GM18508 (cell line): Measurements from ENCODE around the gene TIE1.

Source experiments
- ATAC-seq: cut with Tn5 transposase; IDR thresholded peaks from one replicate; pipeline ENCODE4 v1.9.1; 2021; ENCODE audit warnings: moderate number of reproducible peaks; ENCODE audit not compliant: insufficient read depth, unreplicated experiment

Gene TIE1

GRCh38 chr1:43329995-43330751, 29.4 kb downstream of the TIE1 start:
- no peak for ATAC-seq

GRCh38 chr1:43331688-43332087, 30.9 kb downstream of the TIE1 start:
- no peak for ATAC-seq

GRCh38 chr1:43334453-43335205, 33.8 kb downstream of the TIE1 start:
- no peak for ATAC-seq

GRCh38 chr1:43337588-43337987, 36.8 kb downstream of the TIE1 start, which contains the start of gene MPL:
TSS of gene MPL (plus strand) at chr1:43337818. CDS start at chr1:43337849, 31 bp downstream.
- no peak for ATAC-seq

- no peak for ATAC-seq
Observed at GRCh38 chr1:43338001-43338400, 37.2 kb downstream of the TIE1 start.

GRCh38 chr1:43339584-43340232, 38.9 kb downstream of the TIE1 start:
- ATAC-seq, result no peak

GRCh38 chr1:43340559-43340958, 39.8 kb downstream of the TIE1 start:
- no peak for ATAC-seq

GRCh38 chr1:43344267-43344850, 43.6 kb downstream of the TIE1 start:
- ATAC-seq, result no peak

- no peak for ATAC-seq
Observed at GRCh38 chr1:43345120-43345519, 44.3 kb downstream of the TIE1 start.

GRCh38 chr1:43346636-43347035, 45.9 kb downstream of the TIE1 start:
- no peak for ATAC-seq

- ATAC-seq, result no peak
Observed at GRCh38 chr1:43348343-43348808, 47.6 kb downstream of the TIE1 start.

GRCh38 chr1:43348809-43349593, 48.2 kb downstream of the TIE1 start:
- ATAC-seq, result no peak

GRCh38 chr1:43349594-43350306, 49.0 kb downstream of the TIE1 start:
- ATAC-seq, result no peak

GRCh38 chr1:43350976-43351375, 50.2 kb downstream of the TIE1 start:
- ATAC-seq, result no peak

GRCh38 chr1:43351421-43352350, 50.9 kb downstream of the TIE1 start:
- no peak for ATAC-seq

GRCh38 chr1:43352351-43352705, 51.5 kb downstream of the TIE1 start:
- no peak for ATAC-seq

GRCh38 chr1:43352881-43353280, 52.1 kb downstream of the TIE1 start:
- no peak for ATAC-seq

GRCh38 chr1:43354471-43354870, 53.7 kb downstream of the TIE1 start:
- no peak for ATAC-seq
